GM23338 (cell line): ENCODE data around the gene MICB. TPM values are rescaled to one million over a fixed set of nuclear protein-coding genes. Genes with fewer than 3 reads are reported as not detected.
A peak's percentile ranks its signal among the peaks of the same experiment; 100 is the strongest.
"Not testable (repeated sequence)": the region's sequence is repeated elsewhere in the genome, so short reads cannot be mapped to it uniquely, and the experiment has no call there.

Source experiments
- ATAC-seq: fragments of 200-7000 bp; cut with Tn5 transposase; 3 replicates; pipeline ENCODE4 v1.9.1; 2020
- DNase-seq: peaks from one replicate; pipeline ENCODE4 v3.0.0-alpha.2; 2015; ENCODE audit warnings: low spot score
- H2AFZ ChIP-seq: fragments of 200-600 bp; sonication (generic); 2 replicates; pipeline ENCODE4 v1.8.0; 2016; ENCODE audit warnings: antibody characterized with exemption, mild to moderate bottlenecking, moderate library complexity
- H3F3A ChIP-seq: fragments of 200-600 bp; sonication (generic); replicated peaks from 2 replicates; pipeline ENCODE4 v1.8.0; 2017; ENCODE audit warnings: antibody characterized with exemption, mixed run types, low read depth
- H3K27ac ChIP-seq: fragments of 200-600 bp; sonication (generic); 2 replicates; pipeline ENCODE4 v1.6.1; 2016; ENCODE audit warnings: low read depth
- H3K27me3 ChIP-seq: fragments of 200-600 bp; sonication (generic); 2 replicates; pipeline ENCODE4 v1.8.0; 2016; ENCODE audit warnings: mild to moderate bottlenecking, mixed run types, moderate library complexity; ENCODE audit not compliant: insufficient read depth
- H3K36me3 ChIP-seq: fragments of 200-600 bp; sonication (generic); 2 replicates; pipeline ENCODE4 v1.8.0; 2016; ENCODE audit warnings: mild to moderate bottlenecking; ENCODE audit not compliant: insufficient read depth
- H3K4me1 ChIP-seq: fragments of 200-600 bp; sonication (generic); 2 replicates; pipeline ENCODE4 v1.8.0; 2016; ENCODE audit warnings: mild to moderate bottlenecking, moderate library complexity; ENCODE audit not compliant: insufficient read depth
- H3K4me2 ChIP-seq: fragments of 200-600 bp; sonication (generic); 2 replicates; pipeline ENCODE4 v1.7.1; 2017; ENCODE audit warnings: mixed run types
- H3K4me3 ChIP-seq: fragments of 200-600 bp; sonication (generic); 2 replicates; pipeline ENCODE4 v1.6.1; 2016; ENCODE audit warnings: mixed run types
- H3K79me2 ChIP-seq: fragments of 200-600 bp; sonication (generic); replicated peaks from 2 replicates; pipeline ENCODE4 v1.8.0; 2017; ENCODE audit warnings: mild to moderate bottlenecking; ENCODE audit not compliant: insufficient read depth
- H3K9me2 ChIP-seq: fragments of 200-600 bp; sonication (generic); 2 replicates; pipeline ENCODE4 v1.8.0; 2017; ENCODE audit not compliant: insufficient read depth
- H4K20me1 ChIP-seq: fragments of 200-600 bp; sonication (generic); replicated peaks from 2 replicates; pipeline ENCODE4 v1.8.0; 2017; ENCODE audit warnings: mild to moderate bottlenecking; ENCODE audit not compliant: insufficient read depth
- H3K27ac Mint-ChIP-seq: 2 replicates; pipeline ENCODE4 v1.8.0; 2020; ENCODE audit warnings: inconsistent platforms, mild to moderate bottlenecking, moderate library complexity, mixed read lengths
- H3K27me3 Mint-ChIP-seq: 3 replicates; pipeline ENCODE4 v1.8.0; 2022; ENCODE audit warnings: low read depth, mild to moderate bottlenecking, moderate library complexity, mixed read lengths, inconsistent platforms; ENCODE audit not compliant: insufficient read depth, poor library complexity
- H3K36me3 Mint-ChIP-seq: 3 replicates; pipeline ENCODE4 v1.8.0; 2021; ENCODE audit warnings: low read depth, mild to moderate bottlenecking, inconsistent platforms, moderate library complexity, mixed read lengths
- H3K4me1 Mint-ChIP-seq: 3 replicates; pipeline ENCODE4 v1.8.0; 2020; ENCODE audit warnings: mild to moderate bottlenecking, inconsistent platforms, mixed read lengths
- H3K4me3 Mint-ChIP-seq: 3 replicates; pipeline ENCODE4 v1.8.0; 2021; ENCODE audit warnings: moderate library complexity, mild to moderate bottlenecking, inconsistent platforms, mixed read lengths
- H3K9me3 Mint-ChIP-seq: 3 replicates; pipeline ENCODE4 v1.8.0; 2020; ENCODE audit warnings: moderate library complexity, mild to moderate bottlenecking, inconsistent platforms, mixed read lengths
- CTCF ChIP-seq, 2 experiments: fragments of 200-600 bp in 1 of 2; sonication (generic) in 1 of 2; conservative IDR thresholded peaks; 2 replicates each; pipeline versions ENCODE4 v1.5.1 to v1.6.1; 2016 to 2017; ENCODE audit warnings: antibody characterized with exemption in 2 of 2, low read depth in 2 of 2, mild to moderate bottlenecking in 2 of 2, moderate library complexity in 1 of 2
- ETS1 ChIP-seq: IDR thresholded peaks from 2 replicates; pipeline ENCODE4 v1.6.1; 2016; ENCODE audit warnings: antibody characterized with exemption
- REST ChIP-seq: IDR thresholded peaks from one replicate; pipeline ENCODE4 v1.6.1; 2018; ENCODE audit warnings: antibody characterized with exemption; ENCODE audit not compliant: unreplicated experiment
- STAT1 ChIP-seq: IDR thresholded peaks from one replicate; pipeline ENCODE4 v1.6.1; 2016; ENCODE audit warnings: antibody characterized with exemption; ENCODE audit not compliant: unreplicated experiment
- ZNF114 ChIP-seq: fragments of 250-450 bp; sonication (Bioruptor Pico); IDR thresholded peaks from 2 replicates; pipeline ENCODE4 v1.5.0; 2020; ENCODE audit warnings: mild to moderate bottlenecking, moderate library complexity
- polyA plus RNA-seq: library from polyadenylated mRNA; unstranded; fragments of >200 nt; fragmentation: Nextera tagmentation; extraction: Ambion mirVana; gene quantifications from 2 replicates; pipeline ENCODE4 v1.2.1, GENCODE V29; 2016
- total RNA-seq: library from RNA; depleted of rRNA; stranded (reverse); fragments of >200 nt; shearing (Covaris generic); gene quantifications from 2 replicates; pipeline ENCODE4 v1.2.3, GENCODE V29; 2014

MICB gene
- total and polyA plus RNA-seq, 2 experiments from 2014 or later = 9.2 to 23.8 TPM

- no peak for TF ChIP-seq ZNF114 (CRISPR knock-in tag)
- TF ChIP-seq CTCF (conservative IDR thresholded peaks at IDR 0.05; ENCODE audit: low read depth in 2 of 2) = no peak
- no peak for TF ChIP-seq REST
Observed at GRCh38 chr6:31490115-31490873, 7.7 kb upstream of the MICB start (continued).

GRCh38 chr6:31493550-31493874 is 4.4 kb upstream of the MICB start:
- not testable (repeated sequence) for H3K9me2 ChIP-seq, H3K27ac Mint-ChIP-seq, H3K79me2 ChIP-seq, H2AFZ ChIP-seq, DNase-seq, ATAC-seq, H3K9me3 Mint-ChIP-seq, H3K27ac ChIP-seq, H3F3A ChIP-seq, H3K36me3 Mint-ChIP-seq, H3K36me3 ChIP-seq, H4K20me1 ChIP-seq
- peak overlapping the region; percentile 92; the same call in 1 of the 2 replicates for H3K4me2 ChIP-seq
- H3K4me3 Mint-ChIP-seq = peak overlapping the region; percentile 90
- H3K27me3 ChIP-seq = peaks cover 27% of the 10 kb centered on the region
- peaks cover 29% of the 10 kb centered on the region for H3K27me3 Mint-ChIP-seq
- H3K4me3 ChIP-seq = peak overlapping the region; percentile 91
- peaks cover 28% of the 10 kb centered on the region for H3K4me1 Mint-ChIP-seq
- peaks cover 14% of the 10 kb centered on the region; the same call in 1 of the 2 replicates for H3K4me1 ChIP-seq

GRCh38 chr6:31493875-31494694 is 3.9 kb upstream of the MICB start:
- H3K27ac ChIP-seq = peak overlapping the region; percentile 52
- peaks cover 31% of the 10 kb centered on the region for H3K27me3 Mint-ChIP-seq

More at GRCh38 chr6:31493875-31494694, 3.9 kb upstream of the MICB start:
- Histone ChIP-seq H2AFZ (peak overlapping the region; percentile 87), H3K27me3 (peaks cover 33% of the 10 kb centered on the region), H4K20me1 (no peaks in the 10 kb centered on the region), H3K4me1 (peaks cover 14% of the 10 kb centered on the region; the same call in 1 of the 2 replicates), H3F3A (no peaks in the 10 kb centered on the region), H3K36me3 (no peaks in the 10 kb centered on the region), H3K4me3 (peak overlapping the region; percentile 91), H3K79me2 (no peaks in the 10 kb centered on the region), H3K9me2 (no peaks in the 10 kb centered on the region), H3K4me2 (peak overlapping the region; percentile 92)
- H3K4me1 Mint-ChIP-seq = peaks cover 33% of the 10 kb centered on the region
- H3K36me3 Mint-ChIP-seq = no peaks in the 10 kb centered on the region
- ATAC-seq (peak; percentile 71), DNase-seq (peak; percentile 93)
- TF ChIP-seq STAT1 = no peak
- peak; percentile 82 to 92 for TF ChIP-seq CTCF (conservative IDR thresholded peaks at IDR 0.05; ENCODE audit: low read depth in 2 of 2)
- TF ChIP-seq ETS1 = no peak
- peak overlapping the region; percentile 67; the same call in 1 of the 2 replicates for H3K27ac Mint-ChIP-seq
- peak overlapping the region; percentile 90 for H3K4me3 Mint-ChIP-seq
- H3K9me3 Mint-ChIP-seq = no peaks in the 10 kb centered on the region; the same call in 2 of the 3 replicates
